Trophoblast cell (in vitro differentiated cells and primary cell): ENCODE measurements around the gene ZNF565.
A peak's percentile ranks its signal among the peaks of the same experiment; 100 is the strongest.

Experiments used
- DNase-seq, 2 donors: peaks; one replicate each; pipeline ENCODE4 v3.0.0-alpha.2; 2016
- H2AFZ ChIP-seq: 2 replicates; pipeline ENCODE4 v1.6.1; 2013; ENCODE audit warnings: low read length, moderate library complexity, mild to moderate bottlenecking; ENCODE audit not compliant: insufficient read depth, poor library complexity
- H2AK5ac ChIP-seq: 2 replicates; pipeline ENCODE4 v1.6.1; 2013; ENCODE audit warnings: mild to moderate bottlenecking, low read length
- H2BK120ac ChIP-seq: 2 replicates; pipeline ENCODE4 v1.6.1; 2013; ENCODE audit warnings: low read length, mild to moderate bottlenecking, moderate library complexity; ENCODE audit not compliant: insufficient read depth, poor library complexity
- H2BK12ac ChIP-seq: 2 replicates; pipeline ENCODE4 v1.6.1; 2013; ENCODE audit warnings: mild to moderate bottlenecking, low read length, moderate library complexity
- H2BK5ac ChIP-seq: 2 replicates; pipeline ENCODE4 v1.6.1; 2013; ENCODE audit warnings: low read length, low read depth, moderate library complexity, mild to moderate bottlenecking; ENCODE audit not compliant: poor library complexity
- H3K14ac ChIP-seq: 2 replicates; pipeline ENCODE4 v1.6.1; 2013; ENCODE audit warnings: mild to moderate bottlenecking, low read length
- H3K18ac ChIP-seq: 2 replicates; pipeline ENCODE4 v1.6.1; 2013; ENCODE audit warnings: mild to moderate bottlenecking, low read length
- H3K23ac ChIP-seq: 2 replicates; pipeline ENCODE4 v1.6.1; 2013; ENCODE audit warnings: low read length
- H3K27ac ChIP-seq: 2 replicates; pipeline ENCODE4 v1.5.1; 2013; ENCODE audit warnings: low read depth, mild to moderate bottlenecking, inconsistent platforms, low read length, moderate library complexity
- H3K27me3 ChIP-seq: 2 replicates; pipeline ENCODE4 v1.6.1; 2013; ENCODE audit warnings: inconsistent platforms, mild to moderate bottlenecking, low read length, moderate library complexity; ENCODE audit not compliant: insufficient read depth
- H3K36me3 ChIP-seq, 2 experiments: 1 replicate in 1 of 2; 2 replicates in 1 of 2; pipeline ENCODE4 v1.6.1; 2013; ENCODE audit warnings: low read length in 2 of 2, mild to moderate bottlenecking in 2 of 2, moderate library complexity in 1 of 2; ENCODE audit not compliant: insufficient read depth in 2 of 2, control insufficient read depth in 1 of 2
- H3K4ac ChIP-seq: 2 replicates; pipeline ENCODE4 v1.6.1; 2013; ENCODE audit warnings: low read depth, mild to moderate bottlenecking, low read length, moderate library complexity
- H3K4me1 ChIP-seq, 2 experiments: 1 replicate in 1 of 2; 2 replicates in 1 of 2; pipeline ENCODE4 v1.6.1; 2013; ENCODE audit warnings: low read length in 2 of 2, mild to moderate bottlenecking in 2 of 2, moderate library complexity in 1 of 2; ENCODE audit not compliant: insufficient read depth in 2 of 2, control insufficient read depth in 1 of 2
- H3K4me2 ChIP-seq: 2 replicates; pipeline ENCODE4 v1.6.1; 2013; ENCODE audit warnings: inconsistent platforms, mild to moderate bottlenecking, low read length, moderate library complexity
- H3K4me3 ChIP-seq: 2 replicates; pipeline ENCODE4 v1.5.1; 2013; ENCODE audit warnings: mild to moderate bottlenecking, low read depth, low read length, inconsistent platforms
- H3K79me1 ChIP-seq: one replicate; pipeline ENCODE4 v1.6.1; 2013; ENCODE audit warnings: low read length
- H3K79me2 ChIP-seq: 2 replicates; pipeline ENCODE4 v1.6.1; 2013; ENCODE audit warnings: low read length, mild to moderate bottlenecking; ENCODE audit not compliant: control insufficient read depth, insufficient read depth, poor library complexity
- H3K9ac ChIP-seq: 2 replicates; pipeline ENCODE4 v1.6.1; 2013; ENCODE audit warnings: mild to moderate bottlenecking, low read length
- H3K9me3 ChIP-seq: 2 replicates; pipeline ENCODE4 v1.6.1; 2013; ENCODE audit warnings: low read depth, mild to moderate bottlenecking, control low read depth, inconsistent platforms, low read length; ENCODE audit not compliant: insufficient read depth
- H4K12ac ChIP-seq: 2 replicates; pipeline ENCODE4 v1.6.1; 2013; ENCODE audit warnings: low read depth, mild to moderate bottlenecking, low read length, moderate library complexity
- H4K8ac ChIP-seq: 2 replicates; pipeline ENCODE4 v1.6.1; 2013; ENCODE audit warnings: low read depth, mild to moderate bottlenecking, low read length, moderate library complexity
- H4K91ac ChIP-seq: one replicate; pipeline ENCODE4 v1.6.1; 2013; ENCODE audit warnings: low read depth, mild to moderate bottlenecking, low read length, moderate library complexity
- WGBS: extraction: QIAGEN DNeasy Blood & Tissue Kit; methylation state at CpG from one replicate; pipeline ENCODE4 v1.1.7; 2013; ENCODE audit warnings: missing lambda C conversion rate; ENCODE audit not compliant: insufficient read length, insufficient coverage; ENCODE audit errors: extremely low coverage; 5-methylcytosine and 5-hydroxymethylcytosine counted together

ZNF565 gene

GRCh38 chr19:36153126-36153525 lies 61.3 kb downstream of the ZNF565 start:
- Histone ChIP-seq H3K4me2 (no peak overlapping the region), H4K8ac (no peak overlapping the region), H3K4me1 (no peaks in the 10 kb centered on the region), H3K79me2 (no peaks in the 10 kb centered on the region), H3K27ac (no peak overlapping the region), H2BK120ac (no peak overlapping the region), H3K9me3 (peaks cover 1% of the 10 kb centered on the region), H3K9ac (no peak overlapping the region), H3K4me3 (no peak overlapping the region), H4K91ac (no peak overlapping the region), H3K4ac (no peak overlapping the region), H2BK12ac (no peak overlapping the region), H3K23ac (no peak overlapping the region), H3K36me3 (peaks cover 41 to 46% of the 10 kb centered on the region in 2 experiments), H3K18ac (no peak overlapping the region), H2AFZ (no peak overlapping the region), H3K79me1 (no peaks in the 10 kb centered on the region), H3K27me3 (no peaks in the 10 kb centered on the region), H4K12ac (no peak overlapping the region), H2AK5ac (no peak overlapping the region), H3K14ac (no peak overlapping the region), H2BK5ac (no peak overlapping the region)
- no CpG with 5 or more reads among the region's 10 CpGs for WGBS
- no peak for DNase-seq

- H3K79me2 ChIP-seq: no peaks in the 10 kb centered on the region
- no peaks in the 10 kb centered on the region for H3K27me3 ChIP-seq
- no peak within 1 kb of the TSS for H3K4me3 ChIP-seq
- no peaks in the 10 kb centered on the region for H3K79me1 ChIP-seq
- H2AK5ac ChIP-seq: no peak within 1 kb of the TSS
- no peak within 1 kb of the TSS for H3K23ac ChIP-seq
- no peak within 1 kb of the TSS for H3K9ac ChIP-seq
- no CpG with 5 or more reads among the region's 40 CpGs for WGBS
- H3K4me1 ChIP-seq: no peaks in the 10 kb centered on the region
- H3K14ac ChIP-seq: no peak within 1 kb of the TSS
- no peak within 1 kb of the TSS for H2AFZ ChIP-seq
- no peak within 1 kb of the TSS for H4K12ac ChIP-seq
- H2BK12ac ChIP-seq: no peak within 1 kb of the TSS
- H4K91ac ChIP-seq: no peak within 1 kb of the TSS
- H3K27ac ChIP-seq: no peak within 1 kb of the TSS
- no peak within 1 kb of the TSS for H4K8ac ChIP-seq
- peaks cover 1% of the 10 kb centered on the region for H3K9me3 ChIP-seq
- H2BK5ac ChIP-seq: no peak within 1 kb of the TSS
- no peak within 1 kb of the TSS for H3K18ac ChIP-seq
- H3K4me2 ChIP-seq: no peak within 1 kb of the TSS
- H3K4ac ChIP-seq: no peak within 1 kb of the TSS
- peak; percentile 13 to 36 for DNase-seq
- peaks cover 47 to 51% of the 10 kb centered on the region in 2 experiments for H3K36me3 ChIP-seq
- no peak within 1 kb of the TSS for H2BK120ac ChIP-seq
Observed at GRCh38 chr19:36152352-36153091, 61.9 kb downstream of the ZNF565 start, which contains the start of gene COX7A1. TSS of gene COX7A1 (minus strand) at chr19:36152447. CDS start at chr19:36152407, 40 bp downstream.

GRCh38 chr19:36152019-36152351 lies 62.5 kb downstream of the ZNF565 start:
- peaks cover 50 to 55% of the 10 kb centered on the region in 2 experiments for H3K36me3 ChIP-seq
- no peaks in the 10 kb centered on the region for H3K4me1 ChIP-seq
- DNase-seq: no peak
- no peak overlapping the region for H2AFZ ChIP-seq
- H2BK120ac ChIP-seq: no peak overlapping the region
- no peaks in the 10 kb centered on the region for H3K79me2 ChIP-seq
- H3K27ac ChIP-seq: no peak overlapping the region
- H2BK12ac ChIP-seq: no peak overlapping the region
- no peaks in the 10 kb centered on the region for H3K27me3 ChIP-seq
- H3K14ac ChIP-seq: no peak overlapping the region
- H4K12ac ChIP-seq: no peak overlapping the region
- H2BK5ac ChIP-seq: no peak overlapping the region
- H3K9me3 ChIP-seq: peaks cover 1% of the 10 kb centered on the region
- no peak overlapping the region for H3K4ac ChIP-seq
- H3K18ac ChIP-seq: no peak overlapping the region
- H4K8ac ChIP-seq: no peak overlapping the region
- H3K79me1 ChIP-seq: no peaks in the 10 kb centered on the region
- no peak overlapping the region for H3K4me3 ChIP-seq
- no peak overlapping the region for H4K91ac ChIP-seq
- no peak overlapping the region for H3K9ac ChIP-seq
- H2AK5ac ChIP-seq: no peak overlapping the region
- WGBS: no CpG with 5 or more reads among the region's 16 CpGs
- H3K23ac ChIP-seq: no peak overlapping the region
- H3K4me2 ChIP-seq: no peak overlapping the region

- peaks cover 1% of the 10 kb centered on the region for H3K9me3 ChIP-seq
- H3K18ac ChIP-seq: no peak overlapping the region
- H4K8ac ChIP-seq: no peak overlapping the region
- H3K4ac ChIP-seq: no peak overlapping the region
- no peak overlapping the region for H4K91ac ChIP-seq
- H2BK5ac ChIP-seq: no peak overlapping the region
- H3K4me3 ChIP-seq: no peak overlapping the region
- WGBS: no CpG with 5 or more reads among the region's 47 CpGs
- DNase-seq: no peak
- no peak overlapping the region for H4K12ac ChIP-seq
- no peaks in the 10 kb centered on the region for H3K79me1 ChIP-seq
- no peak overlapping the region for H3K27ac ChIP-seq
- H2BK12ac ChIP-seq: no peak overlapping the region
- no peaks in the 10 kb centered on the region for H3K79me2 ChIP-seq
- H3K9ac ChIP-seq: no peak overlapping the region
- H2AFZ ChIP-seq: no peak overlapping the region
- H3K14ac ChIP-seq: no peak overlapping the region
- H3K36me3 ChIP-seq: peaks cover 57 to 61% of the 10 kb centered on the region in 2 experiments
- no peak overlapping the region for H3K23ac ChIP-seq
- no peak overlapping the region for H3K4me2 ChIP-seq
- no peaks in the 10 kb centered on the region for H3K4me1 ChIP-seq
- H3K27me3 ChIP-seq: no peaks in the 10 kb centered on the region
- no peak overlapping the region for H2AK5ac ChIP-seq
- no peak overlapping the region for H2BK120ac ChIP-seq
Observed at GRCh38 chr19:36151144-36152018, 63.1 kb downstream of the ZNF565 start.
